Measurements from ENCODE around the gene ATP10B.

DNA sequence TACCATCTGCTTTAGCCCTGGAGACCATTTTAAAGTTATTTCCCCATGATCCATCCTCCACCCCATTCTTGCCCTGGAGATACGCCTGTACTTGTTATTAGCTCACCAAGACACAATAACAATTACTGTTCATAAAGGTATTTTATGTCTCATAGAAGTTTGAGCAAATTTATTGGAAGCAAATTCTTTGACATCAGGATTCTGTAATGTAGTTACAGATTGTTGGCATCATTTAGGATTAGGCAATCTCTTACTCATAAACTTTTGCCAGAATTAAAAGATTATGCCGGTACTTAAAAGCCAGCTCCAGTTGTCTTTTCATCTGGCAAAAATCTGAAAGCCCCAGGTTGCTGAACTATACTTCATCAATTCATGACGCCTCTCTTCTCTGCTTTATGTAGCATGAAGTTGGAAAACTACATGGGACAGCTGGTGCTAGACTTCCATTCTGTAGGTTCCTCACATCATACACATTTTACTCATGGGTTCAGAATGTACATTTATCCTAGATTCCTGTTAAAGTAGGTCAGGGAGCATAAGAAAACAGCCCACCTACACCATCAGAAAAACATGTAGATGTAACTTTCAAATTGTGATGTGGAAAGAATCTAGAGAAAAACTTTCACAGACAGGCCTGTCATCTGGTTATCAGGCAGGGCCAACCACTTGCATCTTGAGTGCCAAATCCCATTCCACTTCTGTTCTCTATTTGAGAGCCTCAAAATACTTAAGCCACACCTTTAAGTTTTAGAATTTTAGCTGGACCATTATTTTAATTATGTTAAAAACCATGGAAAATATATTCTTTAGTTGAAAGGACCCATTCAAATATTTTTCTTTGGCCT is 14.0 kb downstream of the ATP10B start:
- no peak for TF ChIP-seq CTCF (IDR thresholded peaks at IDR 0.05)
- no peak for TF ChIP-seq POLR2A (IDR thresholded peaks at IDR 0.05)
